Body of pancreas (tissue), 4 donors: ENCODE data around the gene LHFPL6. TPM values are rescaled to one million over a fixed set of nuclear protein-coding genes. Genes with fewer than 3 reads are reported as not detected.
A peak's percentile ranks its signal among the peaks of the same experiment; 100 is the strongest.

Source experiments
- ATAC-seq: fragments of 150-250 bp; one replicate; pipeline ENCODE4 v1.9.1; 2016
- DNase-seq, 4 donors: peaks; one replicate each; pipeline ENCODE4 v3.0.0-alpha.2; 2019
- H3K27ac ChIP-seq, 4 donors: fragments of 200-600 bp; sonication (generic); 1 replicate in 3 of 4; 2 replicates in 1 of 4; pipeline versions ENCODE4 v1.5.1 to v1.6.1; 2016 to 2019; ENCODE audit warnings: mild to moderate bottlenecking in 1 of 4, mixed read lengths in 1 of 4, moderate library complexity in 1 of 4
- H3K27me3 ChIP-seq, 2 donors: fragments of 200-600 bp; sonication (generic); one replicate each; pipeline ENCODE4 v1.6.0; 2016; ENCODE audit warnings: mild to moderate bottlenecking in 1 of 2
- H3K36me3 ChIP-seq, 2 donors: fragments of 200-600 bp; sonication (generic); replicated peaks in 1 of 2; 2 replicates each; pipeline ENCODE4 v1.5.1; 2016; ENCODE audit warnings: low read depth in 2 of 2; ENCODE audit not compliant: insufficient read depth in 1 of 2
- H3K4me1 ChIP-seq: fragments of 200-600 bp; sonication (generic); one replicate; pipeline ENCODE4 v1.6.0; 2016
- H3K4me3 ChIP-seq, 2 donors: fragments of 200-600 bp; sonication (generic); 1 replicate in 1 of 2; 2 replicates in 1 of 2; pipeline ENCODE4 v1.5.1; 2016 to 2019
- H3K9me3 ChIP-seq, 3 donors: fragments of 200-600 bp; sonication (generic); 1 replicate in 2 of 3; 2 replicates in 1 of 3; pipeline ENCODE4 v1.5.1; 2016
- CTCF ChIP-seq, 7 experiments: fragments of 450-650 bp in 4 of 7; fragments of 200-600 bp in 3 of 7; sonication (generic) in 3 of 7; IDR thresholded peaks; one replicate each; pipeline ENCODE4 v1.5.1; 2016 to 2019; ENCODE audit warnings: antibody characterized with exemption in 7 of 7
- POLR2A ChIP-seq, 3 donors: fragments of 450-650 bp; IDR thresholded peaks; one replicate each; pipeline ENCODE4 v1.6.1; 2016; ENCODE audit warnings: antibody characterized with exemption in 3 of 3, mild to moderate bottlenecking in 2 of 3
- WGBS, 2 donors: methylation state at CpG; one replicate each; pipeline ENCODE4 v1.1.5; 2017; 5-methylcytosine and 5-hydroxymethylcytosine counted together
- intact Hi-C: fragments of 100-400 bp; cut with DNase I; formaldehyde crosslinking; loops from one replicate; pipeline ENCODE4 v1.15.1; 2023
- total RNA-seq, 2 donors: library from RNA; depleted of rRNA; stranded (reverse); fragments of >200 nt; gene quantifications; one replicate each; pipeline ENCODE4 v1.1.0, GENCODE V29; 2016

LHFPL6 gene
- total RNA-seq, 2 donors from 2014 or later: 18.4 to 30.7 TPM

GRCh38 chr13:39322836-39323585 is 280.0 kb downstream of the LHFPL6 start:
- TF ChIP-seq CTCF (IDR thresholded peaks at IDR 0.05) (no peak), POLR2A (IDR thresholded peaks at IDR 0.05) (no peak)
- intact Hi-C loops: no loop called here
- H3K9me3 ChIP-seq: no peaks in the 10 kb centered on the region
- no peaks in the 10 kb centered on the region for H3K36me3 ChIP-seq
- ATAC-seq (no peak), DNase-seq (no peak)
- no peak overlapping the region for H3K4me3 ChIP-seq
- no peaks in the 10 kb centered on the region for H3K4me1 ChIP-seq
- WGBS, 2 donors: 36 to 52% methylated on average over 3 of the region's 3 CpGs
- H3K27ac ChIP-seq: no peak overlapping the region
- H3K27me3 ChIP-seq: no peaks in the 10 kb centered on the region

GRCh38 chr13:39321574-39321973 is 281.4 kb downstream of the LHFPL6 start:
- Histone ChIP-seq H3K36me3 (no peaks in the 10 kb centered on the region), H3K4me1 (no peaks in the 10 kb centered on the region), H3K9me3 (no peaks in the 10 kb centered on the region), H3K4me3 (no peak overlapping the region), H3K27ac (no peak overlapping the region), H3K27me3 (no peaks in the 10 kb centered on the region)
- ATAC-seq (no peak), DNase-seq (peak in 1 of 4 donors; percentile 11)
- TF ChIP-seq CTCF (IDR thresholded peaks at IDR 0.05): no peak
- no peak for TF ChIP-seq POLR2A (IDR thresholded peaks at IDR 0.05)
- intact Hi-C loops: no loop called here
- 90 to 96% methylated on average over 1 of the region's 1 CpG for WGBS, 2 donors

GRCh38 chr13:39318161-39318560 is 284.8 kb downstream of the LHFPL6 start:
- H3K27me3 ChIP-seq: no peaks in the 10 kb centered on the region
- ATAC-seq (no peak), DNase-seq (no peak)
- no peaks in the 10 kb centered on the region for H3K36me3 ChIP-seq
- H3K27ac ChIP-seq: no peak overlapping the region
- no peak overlapping the region for H3K4me3 ChIP-seq
- no peak for TF ChIP-seq CTCF (IDR thresholded peaks at IDR 0.05)
- no peak for TF ChIP-seq POLR2A (IDR thresholded peaks at IDR 0.05)
- intact Hi-C loops: no loop called here
- H3K9me3 ChIP-seq: no peaks in the 10 kb centered on the region
- H3K4me1 ChIP-seq: no peaks in the 10 kb centered on the region
- WGBS, 2 donors: 26 to 88% methylated on average over 1 of the region's 1 CpG

GRCh38 chr13:39317291-39317690 is 285.7 kb downstream of the LHFPL6 start:
- Histone ChIP-seq H3K27ac (no peak overlapping the region), H3K9me3 (no peaks in the 10 kb centered on the region), H3K27me3 (no peaks in the 10 kb centered on the region), H3K36me3 (no peaks in the 10 kb centered on the region), H3K4me3 (no peak overlapping the region), H3K4me1 (no peaks in the 10 kb centered on the region)
- DNase-seq: peak in 2 of 4 donors; percentile 5 to 37
- intact Hi-C loops: no loop called here
- no peak for ATAC-seq
- 53% methylated on average over 3 of the region's 3 CpGs for WGBS, 2 donors
- no peak for TF ChIP-seq CTCF (IDR thresholded peaks at IDR 0.05)
- no peak for TF ChIP-seq POLR2A (IDR thresholded peaks at IDR 0.05)

- no peak overlapping the region for H3K4me3 ChIP-seq
- ATAC-seq (no peak), DNase-seq (no peak)
- H3K4me1 ChIP-seq: no peaks in the 10 kb centered on the region
- TF ChIP-seq POLR2A (IDR thresholded peaks at IDR 0.05): no peak
- TF ChIP-seq CTCF (IDR thresholded peaks at IDR 0.05): no peak
- intact Hi-C loops: no loop called here
- H3K27ac ChIP-seq: no peak overlapping the region
- H3K36me3 ChIP-seq: no peaks in the 10 kb centered on the region
- no peaks in the 10 kb centered on the region for H3K27me3 ChIP-seq
- 40 to 49% methylated on average over 1 of the region's 1 CpG for WGBS, 2 donors
- H3K9me3 ChIP-seq: no peaks in the 10 kb centered on the region
Observed at GRCh38 chr13:39315796-39316195, 287.2 kb downstream of the LHFPL6 start.
